Activated T-helper 17 cell treated with anti-CD3 and anti-CD28 coated beads, Interleukin-2, amount 50 U/mL, for 72 hours (primary cell): ENCODE measurements around the gene FTO. TPM values are rescaled to one million over a fixed set of nuclear protein-coding genes. Genes with fewer than 3 reads are reported as not detected.

Experiments
- ATAC-seq: fragments of 150-1000 bp; cut with Tn5 transposase; replicated peaks from 2 replicates; pipeline ENCODE4 v1.10.0; 2021; ENCODE audit warnings: mild to moderate bottlenecking, moderate library complexity
- H3K27ac Mint-ChIP-seq: one replicate; pipeline ENCODE4 v1.8.0; 2022; ENCODE audit warnings: mixed read lengths
- H3K27me3 Mint-ChIP-seq: one replicate; pipeline ENCODE4 v1.8.0; 2022; ENCODE audit warnings: mixed read lengths
- H3K36me3 Mint-ChIP-seq: one replicate; pipeline ENCODE4 v1.8.0; 2022; ENCODE audit warnings: low read depth, mild to moderate bottlenecking, mixed read lengths
- H3K4me1 Mint-ChIP-seq: one replicate; pipeline ENCODE4 v1.8.0; 2022; ENCODE audit warnings: mixed read lengths
- H3K4me3 Mint-ChIP-seq: one replicate; pipeline ENCODE4 v1.8.0; 2022; ENCODE audit warnings: mild to moderate bottlenecking, mixed read lengths
- H3K9me3 Mint-ChIP-seq: one replicate; pipeline ENCODE4 v1.8.0; 2022; ENCODE audit warnings: mixed read lengths
- total RNA-seq, 2 donors: library from RNA; stranded (reverse); gene quantifications; one replicate each; pipeline ENCODE4 v1.2.3, GENCODE V29; 2022

Gene FTO
- total RNA-seq, 2 donors from 2014 or later: 50.0 to 54.1 TPM

DNA sequence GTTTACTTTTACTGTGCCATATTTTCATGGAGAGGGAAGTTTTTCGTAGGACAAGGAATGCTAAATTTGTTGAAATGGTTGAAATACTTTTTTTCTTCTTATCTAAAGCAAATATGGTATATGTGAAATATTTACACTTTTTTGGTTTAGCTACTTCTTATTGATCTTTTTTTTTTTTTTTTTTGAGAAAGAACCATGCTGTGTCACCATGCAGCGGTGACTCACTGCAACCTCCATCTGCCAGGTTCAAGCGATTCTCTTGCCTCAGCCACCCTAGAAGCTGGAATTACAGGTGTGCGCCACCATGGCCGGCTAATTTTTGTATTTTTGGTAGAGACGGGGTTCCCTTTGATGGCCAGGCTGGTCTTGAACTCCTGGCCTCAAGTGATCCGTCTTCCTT is 100.5 kb downstream of the FTO start:
- Mint-ChIP-seq H3K4me3 (no peak overlapping the region), H3K27ac (no peak overlapping the region), H3K36me3 (no peaks in the 10 kb centered on the region), H3K9me3 (no peaks in the 10 kb centered on the region), H3K27me3 (no peaks in the 10 kb centered on the region), H3K4me1 (peaks cover 22% of the 10 kb centered on the region)
- no peak for ATAC-seq

DNA sequence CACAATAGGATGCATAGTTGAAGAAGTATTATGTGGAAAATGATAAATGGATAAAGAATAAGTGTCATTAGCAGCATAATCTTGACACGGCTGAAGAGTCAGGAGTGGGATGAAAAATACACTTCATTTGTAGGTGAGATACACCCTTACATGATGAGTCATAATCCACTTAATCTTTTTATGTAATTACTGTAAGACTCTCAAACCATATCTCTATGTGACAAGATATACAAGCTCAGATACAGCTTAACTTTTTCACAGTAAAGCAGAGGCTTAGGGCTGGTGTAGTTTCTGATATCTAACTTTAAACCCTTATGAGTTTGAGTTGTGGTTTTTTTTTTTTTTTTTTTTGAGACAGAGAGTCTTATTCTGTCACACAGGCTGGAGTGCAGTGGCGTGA is 101.2 kb downstream of the FTO start:
- no peak overlapping the region for H3K4me3 Mint-ChIP-seq
- H3K36me3 Mint-ChIP-seq: peaks cover 2% of the 10 kb centered on the region
- peak; percentile 26 for ATAC-seq
- H3K4me1 Mint-ChIP-seq: peaks cover 22% of the 10 kb centered on the region
- no peaks in the 10 kb centered on the region for H3K9me3 Mint-ChIP-seq
- no peak overlapping the region for H3K27ac Mint-ChIP-seq
- no peaks in the 10 kb centered on the region for H3K27me3 Mint-ChIP-seq

DNA sequence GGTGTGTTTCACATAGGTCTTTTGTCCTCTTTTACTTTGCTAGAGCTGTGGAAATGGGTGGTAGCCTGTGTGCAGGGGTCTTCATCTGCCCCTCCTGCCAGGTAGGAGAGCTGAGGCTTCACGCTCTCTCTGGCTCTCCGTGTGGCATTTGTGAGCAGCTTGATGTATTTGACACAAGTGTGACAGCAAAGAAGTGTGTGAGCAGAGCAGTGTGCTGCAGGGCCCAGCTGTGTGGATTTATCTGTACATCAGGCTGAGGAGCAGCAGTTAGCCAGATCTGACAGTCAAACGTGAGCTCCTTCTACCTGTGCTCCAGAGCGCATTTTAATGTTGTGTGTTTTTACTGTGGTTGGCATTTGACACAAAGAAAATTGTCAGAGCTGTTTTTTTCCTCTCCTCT is 101.8 kb downstream of the FTO start:
- H3K36me3 Mint-ChIP-seq: peaks cover 8% of the 10 kb centered on the region
- no peak for ATAC-seq
- peaks cover 27% of the 10 kb centered on the region for H3K4me1 Mint-ChIP-seq
- no peaks in the 10 kb centered on the region for H3K9me3 Mint-ChIP-seq
- no peaks in the 10 kb centered on the region for H3K27me3 Mint-ChIP-seq
- H3K27ac Mint-ChIP-seq: no peak overlapping the region
- no peak overlapping the region for H3K4me3 Mint-ChIP-seq

DNA sequence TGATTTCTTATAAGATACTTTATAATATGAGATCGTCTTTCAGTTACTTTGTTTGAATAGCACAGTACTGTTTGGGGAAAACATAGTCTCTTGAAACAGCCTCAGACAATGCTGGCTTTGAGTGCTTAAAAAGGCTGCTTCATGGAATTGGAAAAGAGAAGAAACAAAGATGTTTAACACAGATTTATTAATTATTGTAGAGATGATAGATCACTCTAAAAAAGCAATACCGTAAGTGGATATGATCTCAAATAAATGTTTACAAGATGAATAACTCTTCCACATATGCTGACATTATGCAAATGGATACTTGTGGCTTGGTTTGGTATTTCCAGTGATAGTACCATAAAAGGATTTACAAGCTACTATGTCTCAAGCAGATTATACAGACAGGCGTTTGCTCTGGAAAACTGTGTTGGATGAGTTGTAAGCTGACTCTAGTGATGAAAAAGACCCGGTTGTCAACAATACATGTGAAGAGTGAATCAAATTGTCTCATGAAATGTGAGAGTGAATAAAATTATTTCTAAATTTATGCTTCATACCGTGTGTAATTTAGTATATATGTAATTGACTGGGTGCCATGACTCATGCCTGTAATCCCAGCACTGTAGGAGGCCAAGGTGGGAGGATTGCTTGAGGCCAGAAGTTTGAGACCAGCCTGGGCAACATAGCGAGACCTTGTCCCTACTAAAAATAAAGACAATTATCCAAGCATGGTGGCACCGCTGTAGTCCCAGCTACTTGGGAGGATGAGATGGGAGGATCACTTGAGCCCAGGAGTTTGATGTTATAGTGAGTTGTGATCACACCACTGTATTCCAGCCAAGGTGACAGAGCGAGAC is 105.4 kb downstream of the FTO start:
- Mint-ChIP-seq H3K9me3 (no peaks in the 10 kb centered on the region), H3K4me3 (no peak overlapping the region), H3K36me3 (peaks cover 39% of the 10 kb centered on the region), H3K4me1 (peaks cover 20% of the 10 kb centered on the region), H3K27me3 (no peaks in the 10 kb centered on the region), H3K27ac (no peak overlapping the region)
- no peak for ATAC-seq

DNA sequence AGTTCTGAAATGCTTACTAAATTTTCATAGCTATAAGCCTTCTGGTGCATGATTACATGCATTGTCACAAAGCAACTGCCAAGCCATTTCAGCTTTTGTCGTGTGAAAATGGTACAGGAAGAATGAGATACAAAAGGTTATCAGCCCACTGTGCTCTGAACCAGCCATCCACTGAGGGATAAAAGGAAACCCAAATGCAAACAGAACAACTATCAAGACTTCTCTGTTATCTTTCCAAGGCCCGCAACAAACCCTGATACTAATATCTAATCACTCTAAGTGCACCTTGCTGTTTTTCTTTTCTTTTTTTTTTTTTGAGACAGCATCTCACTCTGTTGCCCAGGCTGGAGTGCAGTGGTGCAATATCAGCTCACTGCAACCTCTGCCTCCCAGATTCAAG is 109.0 kb downstream of the FTO start:
- ATAC-seq: no peak

DNA sequence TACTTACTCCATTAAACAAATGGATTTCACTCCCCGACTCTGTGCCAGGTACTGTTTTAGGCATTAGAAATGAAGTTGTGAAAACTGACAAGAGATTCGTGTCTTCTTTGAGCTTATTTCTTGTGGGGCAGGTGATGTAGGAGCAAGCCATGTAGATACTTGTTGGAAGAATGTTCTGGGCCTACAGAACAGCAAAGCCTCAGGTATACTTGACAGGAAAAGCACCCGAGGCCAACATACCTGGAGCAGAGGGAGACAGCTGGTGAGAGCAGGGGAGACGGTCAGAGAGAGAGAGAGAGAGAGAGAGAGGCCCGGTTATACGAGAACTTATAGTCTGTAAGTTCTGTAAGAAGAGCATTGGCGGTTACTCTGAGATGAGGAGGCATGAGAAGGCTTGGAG is 110.8 kb downstream of the FTO start:
- ATAC-seq: no peak
- Mint-ChIP-seq H3K36me3 (peaks cover 63% of the 10 kb centered on the region), H3K27me3 (no peaks in the 10 kb centered on the region), H3K4me1 (peaks cover 12% of the 10 kb centered on the region), H3K9me3 (no peaks in the 10 kb centered on the region), H3K4me3 (no peak overlapping the region), H3K27ac (peak overlapping the region; percentile 63)

More for the DNA sequence above, 109.0 kb downstream of the FTO start:
- H3K9me3 Mint-ChIP-seq: no peaks in the 10 kb centered on the region
- peaks cover 20% of the 10 kb centered on the region for H3K4me1 Mint-ChIP-seq
- H3K36me3 Mint-ChIP-seq: peaks cover 63% of the 10 kb centered on the region
- H3K27me3 Mint-ChIP-seq: no peaks in the 10 kb centered on the region
- H3K27ac Mint-ChIP-seq: no peak overlapping the region
- no peak overlapping the region for H3K4me3 Mint-ChIP-seq

DNA sequence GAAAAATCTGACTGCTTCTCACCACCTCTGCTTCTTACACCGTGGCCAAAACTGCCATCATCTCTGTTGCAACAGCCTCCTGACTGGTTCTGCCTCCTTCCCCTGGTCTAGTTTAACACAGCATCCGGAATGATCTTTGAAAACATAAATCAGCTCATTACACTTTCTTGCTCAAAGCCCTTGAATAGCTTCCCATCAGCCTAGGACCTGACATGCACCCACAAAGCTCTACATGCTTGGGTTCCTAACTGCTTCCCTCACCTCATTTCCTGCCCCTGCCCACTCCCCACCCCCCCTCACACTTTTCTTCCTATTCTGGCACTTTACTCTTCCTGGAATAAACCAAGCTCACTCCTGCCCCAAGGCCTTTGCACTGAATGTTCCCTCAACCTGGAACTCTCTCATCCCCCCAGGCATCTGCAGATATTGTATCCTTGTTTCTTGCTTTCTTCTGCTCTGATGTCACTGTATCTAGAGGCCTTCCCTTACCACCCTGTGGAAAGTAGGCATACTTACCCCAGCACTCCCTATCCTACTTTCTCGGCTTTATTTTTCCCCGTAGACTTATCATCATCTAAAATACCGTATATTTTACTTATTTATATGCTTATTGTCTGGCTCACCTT is 112.4 kb downstream of the FTO start:
- Mint-ChIP-seq H3K4me1 (peaks cover 13% of the 10 kb centered on the region), H3K36me3 (peaks cover 49% of the 10 kb centered on the region), H3K4me3 (no peak overlapping the region), H3K27me3 (no peaks in the 10 kb centered on the region), H3K9me3 (no peaks in the 10 kb centered on the region), H3K27ac (no peak overlapping the region)
- ATAC-seq: no peak

DNA sequence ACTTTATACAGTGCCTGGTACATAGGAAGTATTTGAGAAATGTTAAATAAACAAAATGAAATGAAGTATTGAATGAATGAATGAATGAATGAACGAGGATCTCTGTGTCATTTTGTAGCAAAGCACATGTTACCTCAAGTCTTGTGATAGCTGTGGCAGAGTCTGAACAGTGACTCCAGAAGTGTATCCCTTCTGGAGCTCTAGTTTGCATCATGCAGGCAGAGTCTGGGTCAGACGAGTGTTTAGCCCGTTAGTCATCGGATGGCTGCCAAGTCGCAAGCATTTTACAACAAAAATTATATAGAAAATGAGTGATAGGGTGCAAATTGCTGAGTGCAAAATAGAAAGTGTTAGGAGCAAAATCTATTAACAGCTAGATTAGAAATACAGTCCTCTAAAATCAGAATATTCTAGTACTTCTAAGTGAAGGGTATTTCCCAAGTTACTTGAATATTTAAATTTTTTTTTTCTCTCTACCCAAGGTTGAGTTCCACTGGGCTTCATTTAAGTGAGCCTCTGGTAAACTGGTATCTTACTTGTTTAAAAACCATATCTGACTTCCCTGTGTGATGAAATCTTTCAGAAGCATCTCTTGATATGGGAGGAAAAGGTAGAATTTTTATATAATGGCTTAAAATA is 113.3 kb downstream of the FTO start:
- H3K4me3 Mint-ChIP-seq: no peak overlapping the region
- peaks cover 40% of the 10 kb centered on the region for H3K36me3 Mint-ChIP-seq
- ATAC-seq: no peak
- no peak overlapping the region for H3K27ac Mint-ChIP-seq
- H3K9me3 Mint-ChIP-seq: no peaks in the 10 kb centered on the region
- H3K4me1 Mint-ChIP-seq: peaks cover 22% of the 10 kb centered on the region
- no peaks in the 10 kb centered on the region for H3K27me3 Mint-ChIP-seq

DNA sequence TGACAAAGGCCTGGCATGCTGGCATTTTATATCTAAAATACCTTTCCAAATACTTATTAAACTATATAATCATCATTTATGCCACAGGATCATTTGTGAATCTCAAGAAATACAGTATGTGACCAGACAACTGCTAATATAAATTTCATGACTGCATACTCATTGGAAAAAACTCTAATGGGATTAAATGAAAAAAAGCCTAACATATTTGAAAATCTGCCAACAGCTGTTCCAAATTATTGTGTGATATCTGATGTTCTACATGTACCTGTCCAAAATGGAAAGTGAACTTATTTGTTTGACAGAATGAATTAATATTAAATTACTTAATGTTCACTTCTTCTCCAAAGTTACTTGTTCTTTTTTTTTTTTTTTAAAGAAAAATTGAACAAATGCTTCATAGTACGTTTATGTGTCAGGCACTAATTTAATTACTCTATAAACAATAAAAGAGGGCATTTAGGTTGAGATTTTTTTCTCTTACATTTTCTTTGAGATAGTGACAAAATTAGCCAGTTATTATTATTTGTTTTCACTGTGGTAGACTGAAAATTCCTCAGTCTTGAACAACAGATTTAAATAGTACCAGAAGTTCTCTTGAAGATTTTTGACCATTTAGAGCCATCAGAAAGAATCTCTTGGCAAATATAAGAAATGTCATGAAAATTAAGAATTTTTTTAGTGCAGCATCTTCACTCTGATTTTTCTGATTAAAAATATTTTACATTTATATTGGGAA is 114.0 kb downstream of the FTO start:
- H3K36me3 Mint-ChIP-seq: peaks cover 35% of the 10 kb centered on the region
- H3K27ac Mint-ChIP-seq: no peak overlapping the region
- no peaks in the 10 kb centered on the region for H3K9me3 Mint-ChIP-seq
- peaks cover 23% of the 10 kb centered on the region for H3K4me1 Mint-ChIP-seq
- H3K27me3 Mint-ChIP-seq: no peaks in the 10 kb centered on the region
- no peak overlapping the region for H3K4me3 Mint-ChIP-seq
- no peak for ATAC-seq

DNA sequence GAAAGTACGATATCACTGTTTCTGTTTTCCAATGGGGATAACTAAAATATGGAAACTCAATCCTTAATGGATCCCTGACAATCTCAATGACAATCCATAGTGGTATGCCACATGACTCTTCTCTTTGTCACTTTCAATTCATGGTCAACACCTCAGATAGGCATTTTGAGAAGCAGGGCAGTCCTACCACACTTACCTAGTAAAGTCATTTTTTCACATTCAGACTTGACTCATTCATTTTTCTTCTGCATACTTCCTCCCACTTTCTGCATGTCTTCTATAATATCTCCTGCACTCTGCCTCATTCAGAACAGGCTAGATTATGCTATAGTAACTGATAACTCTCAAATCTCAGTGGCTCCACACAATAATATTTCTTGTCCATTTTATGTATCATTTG is 117.5 kb downstream of the FTO start:
- Mint-ChIP-seq H3K27me3 (no peaks in the 10 kb centered on the region), H3K4me1 (peaks cover 16% of the 10 kb centered on the region), H3K9me3 (no peaks in the 10 kb centered on the region), H3K4me3 (no peak overlapping the region), H3K27ac (no peak overlapping the region), H3K36me3 (peaks cover 9% of the 10 kb centered on the region)
- peak; percentile 86 for ATAC-seq

DNA sequence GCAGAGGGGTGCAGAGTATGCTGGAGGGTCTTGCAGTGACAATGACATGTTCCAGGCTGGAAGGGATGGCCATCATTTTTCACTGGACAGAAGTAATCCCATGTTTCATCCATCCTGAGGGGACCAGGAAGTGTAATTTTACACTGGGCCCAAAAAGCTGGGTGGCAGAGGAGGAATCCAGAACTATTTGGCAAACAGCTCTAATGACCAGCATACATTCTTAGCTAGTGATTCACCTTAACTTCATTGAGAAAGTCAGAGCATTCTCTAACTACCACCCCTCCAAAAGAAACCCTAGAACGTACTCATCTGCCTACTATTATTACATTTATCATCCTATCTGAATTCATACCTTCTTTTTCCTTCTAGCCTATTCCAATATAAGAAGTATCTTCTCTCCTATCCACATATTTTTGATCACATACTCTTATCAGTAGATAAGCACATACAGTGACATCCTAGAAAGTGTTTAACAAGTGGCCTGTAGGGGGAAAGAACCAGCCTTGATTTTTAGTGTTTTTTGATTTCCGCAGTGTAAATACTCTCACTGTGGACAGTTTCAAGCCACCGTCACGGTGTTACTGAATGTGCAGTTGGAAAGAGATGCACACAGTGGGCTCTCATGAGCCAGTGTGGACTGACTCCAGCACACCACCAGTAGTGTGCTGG is 118.1 kb downstream of the FTO start:
- Mint-ChIP-seq H3K4me3 (no peak overlapping the region), H3K4me1 (peaks cover 16% of the 10 kb centered on the region), H3K36me3 (peaks cover 13% of the 10 kb centered on the region), H3K9me3 (no peaks in the 10 kb centered on the region), H3K27me3 (no peaks in the 10 kb centered on the region), H3K27ac (no peak overlapping the region)
- ATAC-seq: no peak

DNA sequence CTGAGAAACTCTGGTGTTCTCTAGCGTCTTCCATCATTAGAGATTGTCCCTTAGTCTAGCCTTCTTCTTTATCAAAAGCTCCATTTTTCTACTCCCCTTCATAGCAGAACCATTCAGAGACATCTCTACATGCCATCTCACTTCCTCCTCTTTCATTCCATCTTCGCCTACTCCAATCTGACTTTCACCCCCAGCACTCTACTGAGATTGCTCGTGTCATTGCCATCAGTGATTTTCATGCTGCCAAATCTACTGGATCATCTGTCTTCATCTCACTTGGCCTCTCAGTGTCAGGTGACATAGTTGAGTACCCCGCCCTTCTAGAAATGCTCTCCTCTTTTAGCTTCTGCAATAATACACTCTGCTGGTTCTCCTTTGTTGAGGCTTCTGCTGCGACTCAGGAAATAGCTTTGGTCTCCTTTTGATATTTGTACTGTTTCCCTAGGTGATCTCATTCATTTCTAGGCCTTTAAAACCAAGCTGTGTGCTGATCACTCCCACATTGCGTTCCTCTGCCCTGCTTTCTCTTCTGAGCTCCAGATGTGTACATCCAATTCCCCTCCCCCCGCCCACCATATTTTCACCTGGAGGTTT is 119.1 kb downstream of the FTO start:
- H3K4me3 Mint-ChIP-seq: no peak overlapping the region
- H3K9me3 Mint-ChIP-seq: no peaks in the 10 kb centered on the region
- peaks cover 16% of the 10 kb centered on the region for H3K4me1 Mint-ChIP-seq
- no peak overlapping the region for H3K27ac Mint-ChIP-seq
- peak; percentile 65 for ATAC-seq
- H3K36me3 Mint-ChIP-seq: peaks cover 16% of the 10 kb centered on the region
- no peaks in the 10 kb centered on the region for H3K27me3 Mint-ChIP-seq

DNA sequence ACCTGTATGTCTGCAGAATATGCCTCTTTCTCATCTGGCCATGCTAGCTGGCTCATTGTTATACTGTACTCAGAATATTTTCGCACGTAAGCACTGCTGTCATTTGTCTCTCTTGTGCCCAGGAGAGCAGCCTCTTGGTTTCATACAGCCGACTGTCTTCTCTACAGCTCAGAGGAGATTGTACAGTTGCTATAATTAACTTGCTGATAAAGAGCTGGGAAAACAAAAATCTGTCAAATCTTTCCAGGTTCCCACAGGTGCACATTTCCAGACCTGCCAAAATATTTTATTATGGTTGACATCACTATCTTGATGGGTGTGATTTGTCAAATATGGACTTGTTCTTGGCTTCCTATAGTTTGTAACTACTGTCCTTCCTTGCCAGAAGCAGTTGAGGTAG is 122.7 kb downstream of the FTO start:
- ATAC-seq: no peak
- no peaks in the 10 kb centered on the region for H3K27me3 Mint-ChIP-seq
- H3K9me3 Mint-ChIP-seq: no peaks in the 10 kb centered on the region
- H3K36me3 Mint-ChIP-seq: peaks cover 39% of the 10 kb centered on the region
- H3K4me3 Mint-ChIP-seq: no peak overlapping the region
- no peak overlapping the region for H3K27ac Mint-ChIP-seq
- peaks cover 13% of the 10 kb centered on the region for H3K4me1 Mint-ChIP-seq

DNA sequence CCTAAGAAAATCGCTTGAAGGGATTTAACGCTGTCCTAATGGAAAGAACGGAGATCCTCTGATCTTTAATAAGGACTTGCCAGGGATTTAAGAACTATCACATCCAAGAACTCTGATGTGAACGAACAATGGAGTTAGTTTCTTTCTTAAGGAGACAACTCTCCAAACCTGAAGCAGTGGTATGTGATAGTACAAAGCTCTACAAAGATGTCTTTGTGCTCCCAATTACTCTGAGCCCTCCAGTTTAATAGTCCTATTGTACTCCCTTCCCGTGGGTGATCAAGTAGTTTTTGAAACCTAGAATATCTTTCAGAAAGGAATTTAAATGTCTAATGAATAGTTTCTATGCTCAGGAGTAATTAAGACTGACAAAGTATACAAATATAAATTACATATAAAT is 123.8 kb downstream of the FTO start:
- no peaks in the 10 kb centered on the region for H3K9me3 Mint-ChIP-seq
- peaks cover 43% of the 10 kb centered on the region for H3K36me3 Mint-ChIP-seq
- ATAC-seq: no peak
- no peaks in the 10 kb centered on the region for H3K27me3 Mint-ChIP-seq
- no peak overlapping the region for H3K4me3 Mint-ChIP-seq
- H3K27ac Mint-ChIP-seq: no peak overlapping the region
- H3K4me1 Mint-ChIP-seq: peaks cover 6% of the 10 kb centered on the region
